GM21390 (cell line): ENCODE results near the gene CYP2W1.
A peak's percentile ranks its signal among the peaks of the same experiment; 100 is the strongest.
"Not testable (repeated sequence)": the region's sequence is repeated elsewhere in the genome, so short reads cannot be mapped to it uniquely, and the experiment has no call there.

Source experiments
- ATAC-seq: cut with Tn5 transposase; IDR thresholded peaks from one replicate; pipeline ENCODE4 v1.9.1; 2021; ENCODE audit not compliant: unreplicated experiment

Gene CYP2W1, protein sequence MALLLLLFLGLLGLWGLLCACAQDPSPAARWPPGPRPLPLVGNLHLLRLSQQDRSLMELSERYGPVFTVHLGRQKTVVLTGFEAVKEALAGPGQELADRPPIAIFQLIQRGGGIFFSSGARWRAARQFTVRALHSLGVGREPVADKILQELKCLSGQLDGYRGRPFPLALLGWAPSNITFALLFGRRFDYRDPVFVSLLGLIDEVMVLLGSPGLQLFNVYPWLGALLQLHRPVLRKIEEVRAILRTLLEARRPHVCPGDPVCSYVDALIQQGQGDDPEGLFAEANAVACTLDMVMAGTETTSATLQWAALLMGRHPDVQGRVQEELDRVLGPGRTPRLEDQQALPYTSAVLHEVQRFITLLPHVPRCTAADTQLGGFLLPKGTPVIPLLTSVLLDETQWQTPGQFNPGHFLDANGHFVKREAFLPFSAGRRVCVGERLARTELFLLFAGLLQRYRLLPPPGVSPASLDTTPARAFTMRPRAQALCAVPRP

GRCh38 chr7:983004-983615 is at the start of gene CYP2W1:
Gene CYP2W1, plus strand, starts transcription at chr7:983181. Its CDS starts 31 bp downstream, at chr7:983212.
- ATAC-seq = no peak

- ATAC-seq = no peak
Observed at GRCh38 chr7:934469-935163, 48.4 kb upstream of the CYP2W1 start.

DNA sequence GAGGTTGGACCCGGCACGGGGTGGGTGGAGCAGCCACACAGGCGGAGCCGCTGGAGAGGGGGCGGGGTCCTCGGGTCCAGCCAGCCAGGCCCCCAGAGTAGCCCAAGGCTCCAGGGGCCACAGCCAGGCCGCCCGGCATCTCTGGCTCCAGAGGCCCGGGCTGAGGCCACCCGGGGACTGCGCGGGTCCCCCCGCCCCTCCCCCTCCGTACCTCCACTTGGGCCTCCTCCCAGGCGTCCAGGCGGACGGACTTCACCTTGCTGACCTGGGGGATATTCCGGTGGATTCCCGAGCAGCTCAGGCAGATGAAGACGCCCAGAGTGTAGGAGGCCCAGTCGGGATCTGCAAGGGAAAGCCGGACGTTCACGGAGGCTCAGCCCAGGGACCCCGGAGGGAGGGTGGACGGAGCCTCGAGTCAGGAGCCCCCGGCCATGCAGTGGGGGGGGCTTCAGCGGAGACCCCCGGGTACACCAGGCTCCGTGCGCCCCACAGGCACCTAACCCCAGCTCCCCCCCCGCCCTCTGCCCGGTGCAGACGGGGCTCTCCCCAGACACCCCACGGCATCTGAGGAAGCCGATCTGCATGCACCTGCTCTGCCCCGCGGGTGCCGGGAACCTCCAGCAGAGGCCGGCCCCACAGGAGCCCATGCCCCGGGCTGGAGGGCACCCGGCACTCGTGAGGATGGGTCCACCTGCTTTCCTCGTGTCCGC is 47.7 kb upstream of the CYP2W1 start:
- no peak for ATAC-seq

- no peak for ATAC-seq
Observed at GRCh38 chr7:935874-936385, 47.1 kb upstream of the CYP2W1 start.

DNA sequence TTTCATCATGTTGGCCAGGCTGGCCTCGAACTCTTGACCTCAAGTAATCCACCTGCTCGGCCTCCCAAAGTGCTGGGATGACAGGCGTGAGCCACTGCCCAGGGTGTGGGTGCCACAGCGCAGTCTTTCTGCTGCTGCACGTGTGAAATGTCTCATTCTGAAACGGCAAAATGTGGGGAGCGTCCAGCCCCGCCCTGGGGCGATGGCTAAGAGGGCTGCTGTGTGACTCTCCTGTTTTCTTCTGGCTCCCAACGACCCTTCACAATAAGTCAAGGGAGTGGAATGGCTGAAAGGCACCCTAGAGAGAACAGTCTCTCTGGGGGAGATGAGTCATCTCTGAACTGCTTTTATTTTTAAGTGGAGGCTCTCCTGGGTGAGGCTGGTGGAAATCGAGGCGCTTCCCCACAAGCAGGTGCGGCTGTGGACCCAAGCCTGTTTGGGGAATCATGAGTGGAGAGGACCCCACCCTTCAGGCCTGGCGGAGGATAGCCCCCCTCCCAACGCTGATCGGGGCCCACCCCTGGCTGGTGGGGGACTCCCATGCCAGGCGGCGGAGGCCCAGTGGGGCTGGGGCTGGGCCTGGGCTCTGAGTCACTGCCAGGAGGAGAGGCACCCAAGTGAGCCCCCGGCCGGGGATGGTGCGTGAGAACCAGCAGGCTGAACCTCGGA is 46.5 kb upstream of the CYP2W1 start:
- ATAC-seq = peak; percentile 81

- ATAC-seq = no peak
Observed at GRCh38 chr7:937856-938484, 45.0 kb upstream of the CYP2W1 start.

GRCh38 chr7:938546-939185 is 44.3 kb upstream of the CYP2W1 start:
- ATAC-seq = no peak

GRCh38 chr7:939843-940242 is 43.1 kb upstream of the CYP2W1 start:
- no peak for ATAC-seq

DNA sequence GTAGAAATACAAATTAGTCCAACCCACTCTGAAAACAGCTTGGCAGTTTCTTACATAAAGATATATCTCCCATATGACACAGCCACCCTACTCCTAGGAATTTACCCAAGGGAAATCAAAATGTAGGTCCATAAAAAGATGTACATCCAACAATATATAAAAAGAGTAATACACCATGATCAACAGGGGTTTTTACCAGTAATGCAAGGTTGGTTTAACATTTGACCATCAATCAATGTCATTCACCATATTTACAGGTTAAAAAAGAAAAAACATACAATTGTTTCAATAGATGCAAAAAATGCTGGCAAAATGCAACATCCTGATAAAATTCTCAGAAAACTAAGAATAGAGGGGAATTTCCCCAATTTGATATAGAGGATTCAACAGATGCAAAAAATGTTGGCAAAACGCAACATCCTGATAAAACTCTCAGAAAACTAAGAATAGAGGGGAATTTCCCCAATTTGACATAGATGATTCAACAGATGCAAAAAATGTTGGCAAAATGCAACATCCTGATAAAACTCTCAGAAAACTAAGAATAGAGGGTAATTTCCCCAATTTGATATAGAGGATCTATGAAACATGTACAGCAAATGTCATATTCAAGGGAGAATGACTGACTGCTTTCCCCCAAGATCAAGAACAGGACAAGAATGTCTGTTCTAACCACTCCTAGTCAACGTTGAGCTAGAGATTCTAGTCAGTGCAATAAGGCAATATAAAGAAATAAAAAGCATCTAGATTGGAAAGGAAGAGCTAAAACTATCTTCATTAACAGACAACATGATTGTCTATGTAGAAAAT is 42.2 kb upstream of the CYP2W1 start:
- no peak for ATAC-seq

- not testable (repeated sequence) for ATAC-seq
Observed at GRCh38 chr7:943793-944192, 39.2 kb upstream of the CYP2W1 start.

GRCh38 chr7:944744-945143 is 38.2 kb upstream of the CYP2W1 start:
- no peak for ATAC-seq

- ATAC-seq = no peak
Observed at GRCh38 chr7:945147-945555, 37.8 kb upstream of the CYP2W1 start.

DNA sequence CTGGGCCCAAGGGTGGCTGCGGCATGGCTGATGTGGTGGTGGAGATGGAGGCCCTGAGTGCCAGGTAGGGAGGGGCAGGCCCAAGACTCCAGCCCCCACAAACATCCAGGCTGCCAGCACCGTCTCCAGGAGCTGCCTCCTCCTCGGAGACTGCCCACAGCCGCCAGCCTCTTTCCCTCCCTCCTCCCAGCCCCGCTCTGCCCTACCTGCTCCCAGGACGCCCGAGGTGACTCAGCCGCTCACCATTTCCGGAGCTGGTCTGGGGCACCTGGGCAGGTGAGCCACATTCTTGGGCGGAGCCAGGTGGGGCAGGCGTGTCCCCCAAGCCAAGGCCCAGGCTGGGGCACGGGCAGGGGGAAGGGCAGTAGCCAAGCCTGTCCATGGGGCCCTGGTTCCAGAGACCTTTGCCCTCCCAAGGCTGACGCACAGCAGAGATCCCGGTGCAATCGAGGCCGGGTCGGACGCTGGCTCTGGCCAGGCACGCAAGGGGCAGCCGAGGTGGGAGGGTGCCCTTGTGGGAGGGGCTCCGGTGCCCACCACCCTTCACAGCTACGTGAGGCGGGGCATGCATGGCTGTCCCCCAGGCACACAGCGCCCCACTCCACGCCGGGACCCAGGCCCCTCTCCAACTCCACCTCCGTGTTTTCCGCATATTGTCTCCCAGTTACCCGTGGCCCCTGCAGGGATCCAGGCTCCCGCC is 37.3 kb upstream of the CYP2W1 start:
- ATAC-seq = no peak

- no peak for ATAC-seq
Observed at GRCh38 chr7:946256-946996, 36.6 kb upstream of the CYP2W1 start.

GRCh38 chr7:947391-948210 is 35.4 kb upstream of the CYP2W1 start:
- ATAC-seq = no peak
